Activated T-helper 1 cell treated with anti-CD3 and anti-CD28 coated beads, Interleukin-2, amount 50 U/mL, for 16 hours (primary cell): ENCODE measurements around the gene MYL2.

Experiments used
- DNase-seq, 2 donors: peaks; one replicate each; pipeline ENCODE4 v3.0.0-alpha.2; 2020; ENCODE audit warnings: low read depth in 1 of 2, low spot score in 1 of 2

MYL2 gene

DNA sequence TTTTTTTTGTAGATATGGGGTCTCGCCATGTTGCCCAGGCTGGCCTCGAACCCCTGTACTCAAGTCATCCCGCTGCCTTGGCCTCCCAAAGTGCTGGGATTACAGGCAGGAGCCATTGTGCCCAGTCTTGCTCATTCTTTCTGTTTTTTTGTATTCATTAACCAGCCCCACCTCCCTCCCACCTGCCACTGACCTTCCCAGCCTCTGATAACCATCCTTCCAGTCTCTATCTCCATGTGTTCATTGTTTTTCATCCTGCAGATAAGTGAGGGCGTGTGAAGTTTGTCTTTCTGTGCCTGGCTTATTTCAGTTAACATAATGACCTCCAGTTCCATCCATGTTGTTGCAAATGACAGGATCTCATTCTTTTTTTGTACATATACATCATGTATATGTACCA is 19.0 kb downstream of the MYL2 start:
- no peak for DNase-seq

DNA sequence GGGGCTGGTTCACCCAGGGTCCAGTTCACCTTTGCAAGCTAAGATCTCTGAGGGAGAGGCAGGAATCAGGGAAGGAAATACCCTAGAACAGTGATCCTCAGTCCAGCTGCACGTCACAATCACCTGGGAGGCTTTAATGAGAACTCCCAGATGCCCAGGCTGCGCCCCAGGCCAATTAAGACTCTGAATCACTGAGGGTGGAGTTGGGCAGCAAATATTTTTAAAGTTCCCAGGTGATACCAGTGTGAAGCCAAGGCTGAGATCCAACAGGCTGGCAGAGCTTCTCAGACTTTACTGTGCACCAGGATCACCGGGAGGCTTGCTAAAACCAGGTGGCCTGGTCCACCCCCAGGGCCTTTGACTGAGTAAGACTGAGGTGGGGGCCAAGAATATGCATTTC is 23.8 kb downstream of the MYL2 start:
- no peak for DNase-seq

GRCh38 chr12:110893956-110894355 is 26.4 kb downstream of the MYL2 start:
- DNase-seq: no peak

GRCh38 chr12:110889361-110889760 is 31.0 kb downstream of the MYL2 start:
- DNase-seq: no peak

DNA sequence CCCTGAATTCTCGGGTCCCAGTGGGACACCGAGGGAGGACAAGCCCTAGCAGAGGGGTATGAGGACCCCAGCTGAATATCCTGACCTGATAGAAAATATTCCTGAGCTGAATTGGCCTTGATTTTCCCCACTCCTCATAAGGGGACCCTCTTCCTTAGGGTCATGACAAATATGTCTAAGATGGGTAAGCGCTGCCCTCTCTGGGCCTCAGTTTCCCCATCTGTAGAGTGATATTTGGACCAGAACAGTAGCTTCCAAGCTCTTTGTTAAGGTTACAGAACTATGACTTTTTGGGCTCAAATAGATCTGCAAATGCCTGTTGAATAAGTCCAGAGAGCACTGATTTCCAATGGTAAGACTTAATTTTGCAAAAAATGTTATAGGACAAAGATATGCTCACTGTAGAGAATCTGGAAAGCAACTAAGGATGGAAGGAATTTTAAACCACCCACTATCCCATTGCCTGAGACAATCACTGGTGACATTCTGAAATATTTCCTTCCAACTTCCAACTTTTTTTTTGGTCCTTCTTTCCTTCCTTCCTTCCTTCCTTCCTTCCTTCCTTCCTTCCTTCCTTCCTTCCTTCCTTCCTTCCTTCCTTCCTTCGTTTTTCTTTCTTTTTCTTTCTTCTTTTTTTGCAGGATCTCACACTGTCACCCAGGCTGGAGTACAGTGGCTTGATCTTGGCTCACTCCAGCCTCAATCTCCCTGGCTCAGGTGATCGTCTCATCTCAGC is 32.0 kb downstream of the MYL2 start:
- no peak for DNase-seq

DNA sequence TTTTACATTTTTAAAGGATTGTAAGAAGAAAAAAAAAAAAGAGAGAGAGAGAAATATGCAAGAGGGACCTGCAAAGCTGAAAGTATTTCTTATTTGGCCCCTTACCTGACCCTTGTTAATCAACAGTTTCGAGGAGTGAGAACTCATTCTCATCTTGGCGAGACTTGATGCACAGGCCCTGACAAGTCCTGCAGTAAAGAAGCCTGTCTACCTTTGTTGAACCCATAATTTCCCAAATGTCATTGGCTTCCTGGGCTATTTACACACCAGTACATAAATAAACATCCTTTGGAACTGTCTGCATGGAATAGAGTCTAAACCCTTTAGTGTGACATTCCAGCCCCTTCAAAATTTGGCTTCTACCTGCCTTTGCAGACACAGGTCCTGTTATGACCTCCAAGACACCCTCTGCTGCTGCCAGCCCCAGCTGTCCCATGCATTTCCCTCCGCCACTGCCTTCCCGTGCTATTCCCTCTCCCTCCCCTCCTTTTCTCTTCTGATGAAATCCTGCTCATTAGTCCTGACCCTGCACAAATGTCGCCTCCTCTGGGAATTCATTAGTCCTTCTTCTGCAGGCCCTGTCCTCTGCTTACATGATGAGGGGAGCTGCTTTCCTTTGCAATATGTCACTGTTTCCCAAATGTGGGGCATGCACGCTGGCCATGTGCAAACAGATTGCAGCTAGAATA is 35.1 kb downstream of the MYL2 start:
- no peak for DNase-seq

DNA sequence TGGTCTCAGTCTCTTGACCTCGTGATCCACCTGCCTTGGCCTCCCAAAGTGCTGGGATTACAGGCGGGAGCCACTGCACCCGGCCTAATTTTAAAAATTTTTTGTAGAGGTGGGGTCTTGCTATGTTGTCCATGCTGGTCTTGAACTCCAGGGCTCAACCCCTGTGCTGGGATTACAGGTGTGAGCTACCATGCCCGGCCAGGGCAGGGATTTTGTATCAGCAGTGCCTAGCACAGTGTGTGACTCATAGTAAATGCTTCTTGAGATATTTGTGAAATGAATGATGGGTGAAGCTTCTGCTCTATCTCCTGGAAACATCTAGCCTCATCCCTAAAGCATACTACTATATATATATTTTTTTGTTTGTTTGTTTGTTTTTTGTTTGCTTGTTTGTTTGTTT is 37.1 kb downstream of the MYL2 start:
- DNase-seq: no peak

DNA sequence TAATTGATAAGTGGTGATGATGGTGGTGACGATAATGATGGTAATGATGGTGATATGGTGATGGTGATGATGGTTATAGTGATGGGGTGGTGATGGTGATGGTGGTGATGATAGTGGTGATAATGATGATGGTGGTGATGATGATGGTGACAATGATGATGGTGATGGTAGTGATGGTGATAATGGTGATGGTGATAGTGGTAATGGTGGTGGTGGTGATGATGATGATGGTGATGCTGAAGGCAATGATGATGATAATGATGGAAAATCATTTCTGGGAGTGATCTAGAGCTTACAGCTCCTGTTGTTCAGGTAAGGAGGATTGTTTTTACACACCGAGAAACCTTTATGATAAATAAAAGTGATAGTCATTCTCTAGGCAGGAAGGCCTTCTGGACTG is 39.7 kb downstream of the MYL2 start:
- DNase-seq: no peak

- no peak for DNase-seq
Measured at GRCh38 chr12:110874781-110875180, 45.6 kb downstream of the MYL2 start.

GRCh38 chr12:110874351-110874750 is 46.0 kb downstream of the MYL2 start:
- no peak for DNase-seq

GRCh38 chr12:110872100-110872499 is 48.3 kb downstream of the MYL2 start:
- DNase-seq: no peak

GRCh38 chr12:110869803-110870202 is 50.6 kb downstream of the MYL2 start:
- DNase-seq: no peak

GRCh38 chr12:110869026-110869425 is 51.4 kb downstream of the MYL2 start:
- DNase-seq: no peak

GRCh38 chr12:110865521-110865920 is 54.9 kb downstream of the MYL2 start:
- no peak for DNase-seq

DNA sequence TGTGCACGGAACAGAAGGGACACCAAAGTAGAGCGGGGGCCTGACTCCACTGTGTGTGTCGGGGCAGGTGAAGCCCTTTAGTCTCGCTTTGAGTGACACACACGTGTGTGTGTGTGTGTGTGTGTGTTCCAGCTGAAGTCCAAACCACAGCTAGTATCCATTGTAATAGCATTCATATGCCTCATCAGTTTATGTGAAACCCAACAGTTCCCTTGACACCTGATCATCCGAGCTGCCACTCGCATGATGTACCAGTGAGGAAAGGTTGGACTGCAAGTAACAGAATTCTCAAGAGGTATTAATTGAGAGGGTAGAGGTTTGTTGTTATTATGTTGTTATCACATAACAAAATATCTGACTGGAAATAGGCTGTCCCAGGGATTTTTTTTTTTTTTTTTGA is 57.2 kb downstream of the MYL2 start:
- no peak for DNase-seq

GRCh38 chr12:110862329-110862728 is 58.0 kb downstream of the MYL2 start:
- DNase-seq: no peak

- no peak for DNase-seq
Measured at GRCh38 chr12:110861729-110862128, 58.6 kb downstream of the MYL2 start.
